Nephron progenitor cell (in vitro differentiated cells): ENCODE measurements around the gene LRIG1.

Experiments used
- DNase-seq: peaks from one replicate; pipeline ENCODE4 v3.0.0; 2021
- H3K27ac Mint-ChIP-seq: 2 replicates; pipeline ENCODE4 v1.8.0; 2021; ENCODE audit warnings: mild to moderate bottlenecking, moderate library complexity, mixed read lengths
- H3K27me3 Mint-ChIP-seq: 2 replicates; pipeline ENCODE4 v1.8.0; 2021; ENCODE audit warnings: mild to moderate bottlenecking, low read depth, mixed read lengths; ENCODE audit not compliant: poor library complexity
- H3K36me3 Mint-ChIP-seq: 2 replicates; pipeline ENCODE4 v1.8.0; 2021; ENCODE audit warnings: low read depth, mixed read lengths
- H3K4me1 Mint-ChIP-seq: 2 replicates; pipeline ENCODE4 v1.8.0; 2021; ENCODE audit warnings: mixed read lengths
- H3K4me3 Mint-ChIP-seq: 2 replicates; pipeline ENCODE4 v1.8.0; 2021; ENCODE audit warnings: mild to moderate bottlenecking, moderate library complexity, mixed read lengths
- H3K9me3 Mint-ChIP-seq: 2 replicates; pipeline ENCODE4 v1.8.0; 2021; ENCODE audit warnings: mild to moderate bottlenecking, moderate library complexity, mixed read lengths
- TF ChIP-seq, protein P1 (sequence below): fragments of 200-600 bp; sonication (generic); IDR thresholded peaks from 2 replicates; pipeline ENCODE4 v1.5.0; 2021; ENCODE audit warnings: antibody characterized with exemption

The LRIG1 gene

GRCh38 chr3:66419036-66419435 is 81.8 kb downstream of the LRIG1 start:
- DNase-seq, result no peak
- peaks cover 51% of the 10 kb centered on the region for H3K4me1 Mint-ChIP-seq
- H3K36me3 Mint-ChIP-seq, result peaks cover 65% of the 10 kb centered on the region
- TF ChIP-seq, protein P1, sequence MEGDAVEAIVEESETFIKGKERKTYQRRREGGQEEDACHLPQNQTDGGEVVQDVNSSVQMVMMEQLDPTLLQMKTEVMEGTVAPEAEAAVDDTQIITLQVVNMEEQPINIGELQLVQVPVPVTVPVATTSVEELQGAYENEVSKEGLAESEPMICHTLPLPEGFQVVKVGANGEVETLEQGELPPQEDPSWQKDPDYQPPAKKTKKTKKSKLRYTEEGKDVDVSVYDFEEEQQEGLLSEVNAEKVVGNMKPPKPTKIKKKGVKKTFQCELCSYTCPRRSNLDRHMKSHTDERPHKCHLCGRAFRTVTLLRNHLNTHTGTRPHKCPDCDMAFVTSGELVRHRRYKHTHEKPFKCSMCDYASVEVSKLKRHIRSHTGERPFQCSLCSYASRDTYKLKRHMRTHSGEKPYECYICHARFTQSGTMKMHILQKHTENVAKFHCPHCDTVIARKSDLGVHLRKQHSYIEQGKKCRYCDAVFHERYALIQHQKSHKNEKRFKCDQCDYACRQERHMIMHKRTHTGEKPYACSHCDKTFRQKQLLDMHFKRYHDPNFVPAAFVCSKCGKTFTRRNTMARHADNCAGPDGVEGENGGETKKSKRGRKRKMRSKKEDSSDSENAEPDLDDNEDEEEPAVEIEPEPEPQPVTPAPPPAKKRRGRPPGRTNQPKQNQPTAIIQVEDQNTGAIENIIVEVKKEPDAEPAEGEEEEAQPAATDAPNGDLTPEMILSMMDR, result no peak
- H3K27me3 Mint-ChIP-seq, result peaks cover 7% of the 10 kb centered on the region
- H3K27ac Mint-ChIP-seq, result peak overlapping the region; percentile 25
- H3K4me3 Mint-ChIP-seq, result no peak overlapping the region
- peaks cover 50% of the 10 kb centered on the region for H3K9me3 Mint-ChIP-seq

DNA sequence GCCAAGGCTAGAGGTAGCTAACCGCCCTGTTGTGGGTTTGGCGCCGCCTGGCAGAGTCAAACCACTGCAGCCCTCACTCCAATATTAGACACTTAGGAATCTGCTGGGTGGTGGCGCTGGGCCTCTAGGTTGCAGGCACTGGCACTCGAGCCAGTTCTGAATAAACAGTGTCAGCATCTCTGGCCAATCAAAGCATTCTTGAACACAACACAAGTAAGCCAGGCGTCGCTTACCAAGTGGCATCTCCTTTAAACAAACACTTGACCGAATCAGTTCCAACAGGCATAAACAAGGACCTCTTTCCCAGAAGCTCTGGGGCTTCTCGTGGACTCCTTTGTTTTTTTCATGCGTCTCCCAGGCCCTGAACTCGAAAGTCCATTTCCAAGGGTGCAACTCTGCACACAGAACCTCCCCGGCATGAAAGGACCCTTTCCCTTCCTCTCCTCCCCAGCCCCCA is 82.3 kb downstream of the LRIG1 start:
- Mint-ChIP-seq H3K4me3 (no peak overlapping the region), H3K27ac (peak overlapping the region; percentile 25), H3K4me1 (peaks cover 52% of the 10 kb centered on the region), H3K9me3 (peaks cover 46% of the 10 kb centered on the region), H3K36me3 (peaks cover 63% of the 10 kb centered on the region), H3K27me3 (peaks cover 7% of the 10 kb centered on the region)
- TF ChIP-seq, protein P1, result no peak
- DNase-seq, result no peak

- TF ChIP-seq, protein P1, result no peak
- Mint-ChIP-seq H3K4me3 (no peak overlapping the region), H3K9me3 (peaks cover 29% of the 10 kb centered on the region), H3K4me1 (peaks cover 63% of the 10 kb centered on the region), H3K27me3 (peaks cover 7% of the 10 kb centered on the region), H3K36me3 (peaks cover 61% of the 10 kb centered on the region), H3K27ac (peak overlapping the region; percentile 70)
- no peak for DNase-seq
Measured at GRCh38 chr3:66416556-66417304, 84.1 kb downstream of the LRIG1 start.

GRCh38 chr3:66415867-66416428 is 84.9 kb downstream of the LRIG1 start:
- Mint-ChIP-seq H3K27ac (peak overlapping the region; percentile 85), H3K36me3 (peaks cover 61% of the 10 kb centered on the region), H3K9me3 (peaks cover 22% of the 10 kb centered on the region), H3K27me3 (peaks cover 7% of the 10 kb centered on the region), H3K4me3 (no peak overlapping the region), H3K4me1 (peaks cover 67% of the 10 kb centered on the region)
- DNase-seq, result no peak
- TF ChIP-seq, protein P1, result no peak

GRCh38 chr3:66414846-66415245 is 86.0 kb downstream of the LRIG1 start:
- Mint-ChIP-seq H3K4me3 (no peak overlapping the region), H3K4me1 (peaks cover 67% of the 10 kb centered on the region), H3K36me3 (peaks cover 58% of the 10 kb centered on the region), H3K27ac (peak overlapping the region; percentile 85), H3K9me3 (peaks cover 11% of the 10 kb centered on the region), H3K27me3 (peaks cover 7% of the 10 kb centered on the region)
- TF ChIP-seq, protein P1, result no peak
- DNase-seq, result no peak
